ENCODE data around the gene MRPL49. TPM values are rescaled to one million over a fixed set of nuclear protein-coding genes. Genes with fewer than 3 reads are reported as not detected.
A peak's percentile ranks its signal among the peaks of the same experiment; 100 is the strongest.

The MRPL49 gene
- total RNA-seq, 3 donors from 2014 or later (not counting 1 experiment from before 2014, with no cell fraction given), result 36.8 to 37.5 (median 36.9) TPM

DNA sequence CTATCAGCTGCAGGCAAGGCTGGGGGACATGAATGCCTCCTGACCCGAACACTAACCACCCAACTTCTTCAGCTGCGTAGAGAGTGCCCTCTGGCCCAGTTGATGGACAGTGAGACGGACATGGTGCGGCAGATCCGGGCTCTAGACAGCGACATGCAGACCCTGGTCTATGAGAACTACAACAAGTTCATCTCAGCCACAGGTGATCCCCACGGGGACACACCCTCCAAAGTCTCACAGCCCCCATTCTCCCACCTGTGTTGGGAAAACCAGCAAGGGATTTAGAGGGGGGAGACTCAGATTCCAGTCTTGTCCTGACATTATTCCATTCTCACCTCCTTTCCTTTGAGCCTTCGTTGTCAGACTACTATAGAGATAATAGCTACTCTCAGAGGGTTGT is 25.2 kb upstream of the MRPL49 start:
- 59% methylated on average over 7 of the region's 8 CpGs for WGBS (ENCODE audit: insufficient coverage)
- no peaks in the 10 kb centered on the region for H3K9me3 Mint-ChIP-seq
- TF ChIP-seq CTCF (IDR thresholded peaks at IDR 0.05), result no peak
- H3K27me3 Mint-ChIP-seq (ENCODE audit: low read depth in 2 of 2), result no peaks in the 10 kb centered on the region
- peaks cover 12% of the 10 kb centered on the region for H3K36me3 ChIP-seq (ENCODE audit: control insufficient read depth, insufficient read depth, low read length)
- no peaks in the 10 kb centered on the region for H3K36me3 Mint-ChIP-seq
- H3K4me1 Mint-ChIP-seq, result peaks cover 0 to 14% of the 10 kb centered on the region in 2 donors
- H3K27me3 ChIP-seq (ENCODE audit: control insufficient read depth, insufficient read depth, low read length), result no peaks in the 10 kb centered on the region
- peak overlapping the region; percentile 40 for H3K4me3 Mint-ChIP-seq
- H3K4me3 ChIP-seq (ENCODE audit: low read length), result peak overlapping the region; percentile 85
- no peak for ATAC-seq
- intact Hi-C loops (cut with micrococcal nuclease), result loop anchor here (1.0 to 2.0 kb wide), 3 partner anchors 13 to 20 kb away; partner anchors contain the start of genes CDCA5, TM7SF2, ZFPL1 and ZNHIT2
- DNase-seq, result no peak
- H3K4me1 ChIP-seq (ENCODE audit: control insufficient read depth, insufficient read depth, low read length), result peaks cover 19% of the 10 kb centered on the region
- H3K27ac Mint-ChIP-seq, result peak overlapping the region; percentile 83 to 92
- H3K9me3 ChIP-seq (ENCODE audit: control insufficient read depth, insufficient read depth, low read length), result no peaks in the 10 kb centered on the region
- H3K27ac ChIP-seq (ENCODE audit: low read length), result peak overlapping the region; percentile 76

DNA sequence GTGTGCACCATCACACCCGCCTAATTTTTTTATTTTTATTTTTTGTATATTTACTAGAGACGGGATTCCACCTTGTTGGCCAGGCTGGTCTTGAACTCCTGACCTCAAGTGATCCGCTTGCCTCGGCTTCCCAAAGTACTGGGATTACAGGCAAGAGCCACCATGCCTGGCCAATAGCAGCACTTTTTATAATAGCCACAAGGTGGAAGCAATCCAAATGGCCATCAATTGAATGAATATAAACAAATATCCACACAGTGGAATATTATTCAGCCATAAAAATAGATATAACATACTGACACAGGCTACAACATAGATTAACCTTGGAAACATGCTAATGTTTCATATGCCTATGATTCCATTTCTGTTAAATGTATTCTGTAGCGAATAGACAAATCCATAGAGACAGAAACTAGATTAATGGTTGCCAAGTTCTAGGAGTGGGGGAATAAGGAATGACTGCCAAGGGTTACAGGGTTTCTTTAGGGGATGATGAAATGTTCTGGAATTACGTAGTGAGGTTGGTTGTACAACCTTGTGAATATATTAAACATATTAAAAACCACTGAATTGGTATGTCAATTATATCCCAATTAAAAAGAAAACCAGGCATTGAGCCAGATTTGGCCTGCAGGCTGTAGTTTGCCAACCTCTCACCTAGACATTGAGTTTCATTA is 21.3 kb upstream of the MRPL49 start:
- peaks cover 0 to 17% of the 10 kb centered on the region in 2 donors for H3K4me1 Mint-ChIP-seq
- DNase-seq (no peak), ATAC-seq (no peak)
- Histone ChIP-seq H3K4me1 (ENCODE audit: control insufficient read depth, insufficient read depth, low read length) (peaks cover 14% of the 10 kb centered on the region), H3K9me3 (ENCODE audit: control insufficient read depth, insufficient read depth, low read length) (no peaks in the 10 kb centered on the region), H3K27ac (ENCODE audit: low read length) (no peak overlapping the region), H3K4me3 (ENCODE audit: low read length) (no peak overlapping the region), H3K36me3 (ENCODE audit: control insufficient read depth, insufficient read depth, low read length) (peaks cover 21% of the 10 kb centered on the region), H3K27me3 (ENCODE audit: control insufficient read depth, insufficient read depth, low read length) (no peaks in the 10 kb centered on the region)
- no peaks in the 10 kb centered on the region for H3K27me3 Mint-ChIP-seq (ENCODE audit: low read depth in 2 of 2)
- H3K27ac Mint-ChIP-seq, result no peak overlapping the region
- no peak for TF ChIP-seq CTCF (IDR thresholded peaks at IDR 0.05)
- H3K36me3 Mint-ChIP-seq, result no peaks in the 10 kb centered on the region
- no peak overlapping the region for H3K4me3 Mint-ChIP-seq
- no peaks in the 10 kb centered on the region for H3K9me3 Mint-ChIP-seq
- WGBS (ENCODE audit: insufficient coverage), result 98% methylated on average over 4 of the region's 6 CpGs
- intact Hi-C loops (cut with micrococcal nuclease), result no loop called here

DNA sequence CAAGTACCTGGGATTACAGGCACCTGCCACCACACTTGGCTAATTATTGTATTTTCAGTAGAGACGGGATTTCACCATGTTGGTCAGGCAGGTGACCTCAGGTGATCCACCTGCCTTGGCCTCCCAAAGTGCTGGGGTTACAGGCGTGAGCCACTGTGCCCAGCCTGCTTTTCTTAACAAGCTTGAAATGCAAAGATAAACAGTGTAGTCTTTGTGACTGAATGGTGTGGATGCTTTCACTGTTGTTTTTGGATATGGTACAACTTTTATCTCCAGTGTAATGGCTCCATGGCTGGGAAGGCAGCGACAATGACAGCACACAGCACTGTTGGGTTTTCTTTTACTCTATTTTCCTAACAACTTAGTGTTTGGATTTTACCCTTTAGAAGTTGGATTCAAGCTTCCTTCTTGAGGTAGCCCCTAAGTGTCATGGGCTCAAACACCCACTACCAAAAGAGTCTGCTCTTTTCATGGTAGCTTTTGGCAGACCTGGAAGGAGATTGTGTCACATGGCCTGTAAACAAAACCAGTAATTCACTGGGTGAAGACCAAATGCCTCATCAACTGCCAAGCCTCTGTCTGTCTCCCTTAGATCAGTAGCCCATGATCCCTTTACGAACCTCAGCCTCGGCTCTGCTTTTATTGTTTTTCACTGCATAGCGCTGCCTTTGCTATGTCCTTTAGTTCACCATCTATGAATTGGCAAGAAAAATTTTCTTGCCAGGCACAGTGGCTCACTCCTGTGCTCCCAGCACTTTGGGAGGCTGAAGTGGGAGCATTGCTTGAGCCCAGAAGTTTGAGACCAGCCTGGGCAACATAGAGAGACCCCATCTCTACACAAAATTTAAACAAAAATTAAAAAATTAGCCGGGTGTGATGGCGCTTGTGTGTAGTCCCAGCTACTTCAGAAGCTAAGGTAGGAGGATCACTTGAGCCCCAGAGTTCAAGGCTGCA is 19.7 kb upstream of the MRPL49 start:
- Mint-ChIP-seq H3K4me1 (peaks cover 0 to 27% of the 10 kb centered on the region in 2 donors), H3K27ac (no peak overlapping the region), H3K27me3 (ENCODE audit: low read depth in 2 of 2) (no peaks in the 10 kb centered on the region), H3K9me3 (no peaks in the 10 kb centered on the region), H3K36me3 (no peaks in the 10 kb centered on the region), H3K4me3 (no peak overlapping the region)
- 96% methylated on average over 8 of the region's 8 CpGs for WGBS (ENCODE audit: insufficient coverage)
- peaks cover 21% of the 10 kb centered on the region for H3K36me3 ChIP-seq (ENCODE audit: control insufficient read depth, insufficient read depth, low read length)
- no peak overlapping the region for H3K27ac ChIP-seq (ENCODE audit: low read length)
- TF ChIP-seq CTCF (IDR thresholded peaks at IDR 0.05), result no peak
- ATAC-seq (no peak), DNase-seq (no peak)
- H3K27me3 ChIP-seq (ENCODE audit: control insufficient read depth, insufficient read depth, low read length), result no peaks in the 10 kb centered on the region
- H3K4me3 ChIP-seq (ENCODE audit: low read length), result no peak overlapping the region
- intact Hi-C loops (cut with micrococcal nuclease), result no loop called here
- peaks cover 2% of the 10 kb centered on the region for H3K4me1 ChIP-seq (ENCODE audit: control insufficient read depth, insufficient read depth, low read length)
- no peaks in the 10 kb centered on the region for H3K9me3 ChIP-seq (ENCODE audit: control insufficient read depth, insufficient read depth, low read length)

Measured in natural killer cell (primary cell).